Globus pallidus (tissue), 1 donor: ENCODE measurements around the gene RPS2.
"Not testable (repeated sequence)": the region's sequence is repeated elsewhere in the genome, so short reads cannot be mapped to it uniquely, and the experiment has no call there.

Source experiments
- DNase-seq: peaks from one replicate; pipeline ENCODE4 v3.0.0-alpha.2; 2015; ENCODE audit warnings: low spot score

Gene RPS2

DNA sequence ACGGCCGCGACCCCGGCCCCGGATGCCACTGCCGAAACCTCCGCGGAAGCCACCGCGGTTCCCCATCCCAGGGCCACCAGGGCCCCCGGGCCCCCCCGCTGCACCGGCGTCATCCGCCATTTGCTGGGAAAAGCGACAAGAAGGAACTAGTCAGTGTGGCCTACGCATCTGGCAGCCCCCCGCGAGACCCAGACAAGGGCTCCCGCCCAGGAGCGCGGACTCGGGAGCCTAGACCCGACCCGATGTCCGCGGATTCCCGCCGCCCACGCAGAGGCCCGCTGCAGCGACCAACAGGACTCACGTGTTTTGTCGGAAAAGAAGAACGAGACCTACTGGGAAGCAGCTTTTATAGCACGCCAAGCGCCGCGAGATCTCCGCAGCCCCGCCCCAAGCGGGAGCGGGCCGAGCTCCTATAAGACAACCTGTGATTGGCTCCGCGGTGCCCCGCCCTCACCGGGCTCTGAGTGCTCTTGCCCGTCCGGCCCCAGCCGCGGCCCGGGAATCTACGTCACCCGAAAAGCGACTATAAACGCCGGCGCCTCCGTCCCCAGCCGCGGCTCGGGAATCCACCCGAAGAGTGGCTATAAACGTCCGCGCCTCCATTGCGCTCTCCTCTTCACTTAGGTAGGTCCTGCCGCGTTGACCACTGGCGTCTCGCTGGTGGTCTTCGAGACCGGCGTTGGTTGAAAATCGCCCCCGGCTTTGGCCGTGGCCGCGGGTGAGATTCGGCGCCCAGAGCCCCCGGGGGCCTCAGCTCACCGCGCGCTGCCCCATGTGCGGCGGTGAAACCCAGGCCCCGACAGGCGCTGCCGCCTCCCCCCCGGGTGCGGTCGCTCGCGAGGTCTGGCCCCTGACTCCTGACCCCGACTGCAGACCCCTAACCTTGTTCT lies at the start of gene RPS2:
Gene RPS2, minus strand, starts transcription at position 321 of the 890 bp plus-strand sequence. Its CDS starts 201 bp downstream, at position 120.
- DNase-seq = peak; percentile 98

DNA sequence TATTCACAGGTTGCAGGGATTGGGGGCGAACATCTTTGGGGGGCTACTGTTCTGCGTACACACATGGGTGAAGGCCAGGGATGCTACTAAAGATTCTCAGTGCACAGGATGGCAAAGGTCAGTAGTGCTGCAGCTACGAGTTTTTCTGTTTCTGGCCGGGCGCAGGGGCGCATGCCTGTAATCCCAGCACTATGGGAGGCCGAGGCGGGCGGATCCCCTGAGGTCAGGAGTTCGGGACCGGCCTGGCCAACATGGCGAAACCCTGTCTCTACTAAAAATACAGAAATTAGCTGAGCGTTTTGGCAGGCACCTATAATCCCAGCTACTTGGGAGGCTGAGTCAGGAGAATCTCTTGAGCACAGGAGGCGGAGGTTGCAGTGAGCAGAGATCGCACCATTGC lies 48.9 kb upstream of the RPS2 start:
- no peak for DNase-seq

DNA sequence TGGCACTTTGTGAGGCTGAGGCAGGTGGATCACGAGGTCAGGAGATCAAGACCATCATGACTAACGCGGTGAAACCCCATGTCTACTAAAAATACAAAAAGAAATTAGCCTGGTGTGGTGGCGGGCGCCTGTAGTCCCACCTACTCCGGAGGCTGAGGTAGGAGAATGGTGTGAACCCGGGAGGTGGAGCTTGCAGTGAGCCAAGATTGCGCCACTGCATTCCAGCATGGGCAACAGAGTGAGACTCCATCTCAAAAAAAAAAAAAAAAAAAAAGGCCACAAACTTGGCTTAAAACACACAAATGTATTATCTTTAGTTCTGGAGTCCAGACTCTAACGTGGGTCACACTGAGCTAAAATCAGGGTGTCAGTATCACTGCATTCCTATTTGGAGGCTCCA lies 47.1 kb upstream of the RPS2 start:
- DNase-seq = not testable (repeated sequence)

DNA sequence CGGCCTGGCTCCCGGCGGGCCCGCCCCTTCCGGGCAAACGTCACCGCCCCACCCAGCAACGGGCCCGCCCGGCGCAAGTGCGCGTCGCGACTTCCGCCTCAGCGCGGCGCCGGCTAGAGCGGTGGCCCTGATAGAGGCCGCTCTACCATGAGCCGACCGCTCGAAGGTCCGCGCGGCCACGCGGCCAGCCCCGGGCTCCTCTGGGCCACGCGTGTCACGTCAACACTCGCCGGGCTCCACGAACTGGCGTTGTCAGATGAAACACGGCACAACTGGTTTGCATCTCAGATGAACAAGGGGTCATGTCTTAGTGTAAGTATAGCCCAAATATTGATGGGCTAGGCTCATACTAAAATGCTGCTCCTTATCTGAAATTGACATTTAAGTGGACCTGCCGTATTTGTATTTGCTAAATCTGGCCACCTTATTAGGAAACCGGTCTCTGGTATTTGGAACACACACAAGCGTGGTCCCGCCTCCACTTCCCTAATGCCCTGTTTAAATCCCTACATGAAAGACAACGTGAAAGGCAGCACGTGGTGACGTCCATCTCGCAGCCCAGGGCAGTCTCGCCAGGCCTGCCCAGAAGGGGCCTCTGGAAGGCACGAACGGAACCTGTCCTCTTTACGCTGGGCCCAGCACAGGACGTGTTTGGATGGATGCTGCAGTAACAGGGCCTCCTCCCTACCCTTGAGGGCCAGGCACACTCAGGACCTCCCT lies 45.3 kb upstream of the RPS2 start, which contains the start of gene ZNF598:
Gene ZNF598, minus strand, starts transcription at position 31 of the 720 bp plus-strand sequence.
- DNase-seq = peak; percentile 88

GRCh38 chr16:2009164-2009711 lies 44.6 kb upstream of the RPS2 start:
- no peak for DNase-seq

- DNase-seq = no peak
These were observed 44.1 kb upstream of the RPS2 start for GRCh38 chr16:2008631-2009163.

DNA sequence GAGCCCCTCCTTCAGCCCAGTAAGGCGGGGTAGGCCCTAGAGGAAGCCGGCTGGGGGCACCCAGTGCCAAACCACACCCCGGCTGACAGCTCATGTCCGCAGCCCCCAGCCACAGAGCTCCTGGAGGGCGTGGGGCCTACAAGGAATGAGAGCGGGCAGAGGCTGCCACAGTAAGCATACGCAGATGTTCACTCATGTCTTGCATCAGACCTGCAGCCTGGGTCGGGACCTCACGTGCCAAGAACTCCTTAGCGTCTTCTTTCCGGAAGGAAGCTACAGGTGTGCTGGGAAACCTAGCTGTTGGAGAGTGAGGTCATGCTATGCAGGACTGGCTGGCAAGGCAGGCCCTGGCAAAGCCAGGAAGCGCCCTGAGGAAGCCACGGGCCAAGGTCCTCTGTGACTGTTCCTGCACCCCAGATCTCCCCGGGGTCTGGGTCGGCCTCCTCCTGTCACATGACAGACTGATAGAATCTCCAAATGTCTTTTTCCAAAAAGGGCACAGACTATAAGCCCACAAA lies 43.4 kb upstream of the RPS2 start:
- no peak for DNase-seq

DNA sequence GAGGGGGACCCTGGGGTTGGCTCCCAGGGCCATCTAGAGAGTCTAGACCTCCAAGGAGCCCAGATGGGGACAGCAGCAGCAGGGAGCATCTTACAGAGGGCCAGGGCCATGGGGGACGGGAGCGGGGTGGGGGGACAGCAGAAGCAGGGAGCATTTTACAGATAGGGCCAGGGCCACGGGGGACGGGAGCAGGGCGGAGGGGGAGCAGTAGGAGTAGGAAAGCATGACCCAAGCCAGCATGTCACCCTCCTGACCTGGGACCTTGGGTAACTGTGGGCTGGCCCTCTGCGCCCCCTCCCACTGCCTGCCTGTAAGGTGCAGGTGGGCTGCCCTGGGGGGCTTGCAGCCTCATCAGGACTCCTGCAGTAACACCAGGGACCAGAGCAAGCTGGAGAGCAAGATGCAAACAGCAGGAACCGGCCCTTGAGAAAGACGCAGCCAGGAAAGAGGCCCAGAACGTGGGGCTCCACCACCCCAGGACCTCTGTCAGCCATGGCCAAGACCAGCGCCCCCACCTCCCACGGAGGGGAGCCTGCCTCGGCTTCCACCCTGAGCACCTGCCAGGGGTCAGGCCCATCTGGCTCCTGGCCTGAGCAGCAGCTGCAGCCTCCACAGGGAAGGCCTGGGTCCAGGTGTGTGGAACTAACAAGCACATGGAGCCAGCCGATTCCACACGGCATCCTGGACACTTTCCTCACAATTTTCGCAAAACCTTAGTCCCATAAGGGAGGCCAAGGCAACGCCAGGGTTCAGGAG lies 42.6 kb upstream of the RPS2 start:
- no peak for DNase-seq

DNA sequence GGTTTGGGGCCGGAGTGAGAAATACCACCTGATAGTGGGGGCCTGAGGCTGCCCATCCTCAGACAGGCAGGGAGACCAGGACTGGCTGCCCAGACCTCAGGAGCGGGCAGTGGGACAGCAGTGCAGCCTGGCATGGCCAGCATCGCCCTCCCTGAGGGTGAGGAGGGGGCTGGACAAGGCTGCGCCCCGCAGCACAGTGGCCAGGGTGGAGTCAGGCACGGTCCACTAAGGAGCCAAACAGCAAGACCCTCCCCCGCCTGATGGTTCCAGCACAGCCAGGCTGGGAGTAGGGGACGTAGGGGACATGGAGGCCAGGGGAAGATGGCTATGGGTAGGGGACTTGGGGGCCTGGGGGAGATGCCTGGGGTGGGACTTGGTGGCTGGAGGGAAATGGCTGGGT lies 41.7 kb upstream of the RPS2 start:
- DNase-seq = no peak

DNA sequence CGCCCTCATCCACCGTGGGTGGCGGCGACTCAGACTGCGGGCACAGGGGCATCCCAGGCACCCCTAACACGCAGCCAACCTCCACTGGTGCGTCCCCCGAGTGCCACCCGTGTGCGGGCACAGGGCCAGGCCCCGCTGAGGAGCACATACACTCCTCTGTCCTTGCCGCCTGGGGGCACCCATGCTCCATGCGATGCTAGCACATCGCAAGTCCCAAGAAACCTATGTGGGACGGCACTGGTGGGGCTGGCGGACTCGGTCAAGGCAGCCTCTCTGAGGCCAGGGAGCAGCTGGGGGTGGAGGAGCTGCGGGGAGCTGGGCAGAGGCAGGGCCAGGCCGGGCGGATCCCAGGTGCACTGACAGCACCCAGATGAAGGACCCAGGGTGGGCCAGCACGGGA lies 41.0 kb upstream of the RPS2 start:
- DNase-seq = no peak

- DNase-seq = no peak
These were observed 40.3 kb upstream of the RPS2 start for GRCh38 chr16:2004795-2005517.

- peak; percentile 69 for DNase-seq
These were observed 39.4 kb upstream of the RPS2 start for GRCh38 chr16:2003827-2004641.

DNA sequence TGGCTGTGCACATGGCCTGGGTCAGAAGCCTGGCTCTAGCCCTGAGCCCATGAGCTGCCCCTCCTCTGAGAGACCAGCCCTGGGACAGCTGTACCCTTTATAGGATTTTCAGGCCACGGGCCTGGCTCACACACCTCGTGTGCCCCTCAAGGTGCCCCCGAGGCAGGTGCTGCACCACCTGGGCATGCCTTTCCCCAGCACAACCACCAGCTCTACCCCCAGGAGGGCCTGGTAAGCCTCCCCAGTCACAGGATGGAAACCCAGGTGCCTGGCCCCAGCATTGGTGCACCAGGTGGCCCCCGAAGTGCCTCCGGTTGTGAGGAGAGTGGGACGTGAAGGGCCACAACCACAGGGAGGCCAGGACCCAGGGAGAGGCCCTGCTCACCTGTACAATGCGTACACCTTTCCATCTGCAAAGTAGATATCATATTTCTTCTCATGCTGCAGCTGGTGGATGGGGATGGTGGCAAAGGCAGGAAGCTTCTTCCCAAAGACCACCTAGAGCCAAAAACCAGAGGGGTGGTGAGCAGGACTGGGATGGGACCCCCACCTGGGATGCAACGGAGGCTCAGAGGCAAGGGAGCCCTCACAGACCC lies 38.7 kb upstream of the RPS2 start:
- no peak for DNase-seq

DNA sequence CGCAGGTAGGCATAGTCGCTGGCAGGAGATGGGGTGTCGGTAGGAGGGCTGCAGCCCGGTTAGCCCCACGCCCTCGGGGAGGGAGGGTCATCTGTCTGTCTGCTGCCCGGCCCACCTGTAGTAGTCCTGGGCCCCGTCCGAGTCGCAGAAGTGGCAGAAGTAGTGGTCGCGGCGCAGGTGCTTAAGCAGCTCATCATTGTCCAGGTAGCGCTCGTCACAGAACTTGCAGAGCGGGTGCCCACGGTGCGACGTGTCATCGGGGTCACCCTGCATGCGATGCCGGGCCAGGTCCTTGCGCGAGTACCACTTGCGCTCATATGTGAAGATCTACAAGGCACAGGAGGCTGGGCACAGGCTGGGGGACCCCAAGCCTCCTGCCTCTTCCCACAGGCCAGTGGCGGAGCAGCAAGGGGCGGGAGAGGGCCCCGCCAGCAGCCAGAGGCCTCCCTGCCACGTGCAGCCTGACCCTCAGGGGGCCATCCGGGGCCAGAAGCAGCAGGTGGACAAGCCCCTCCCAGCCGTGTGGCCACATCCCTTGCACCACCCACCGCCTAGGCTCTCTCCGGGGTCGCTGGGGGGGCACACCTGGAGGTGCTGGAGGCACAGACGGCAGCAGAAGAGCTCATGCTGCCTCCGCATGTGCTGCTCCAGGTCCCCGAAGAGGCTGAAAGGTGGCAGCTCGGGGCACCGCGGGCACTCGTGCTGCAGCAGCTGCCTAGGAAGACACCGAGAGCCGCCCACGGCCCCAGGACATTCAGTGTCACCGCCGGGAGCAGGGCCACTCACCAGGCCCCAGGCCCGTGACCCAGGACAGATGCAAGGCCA lies 38.0 kb upstream of the RPS2 start:
- no peak for DNase-seq

DNA sequence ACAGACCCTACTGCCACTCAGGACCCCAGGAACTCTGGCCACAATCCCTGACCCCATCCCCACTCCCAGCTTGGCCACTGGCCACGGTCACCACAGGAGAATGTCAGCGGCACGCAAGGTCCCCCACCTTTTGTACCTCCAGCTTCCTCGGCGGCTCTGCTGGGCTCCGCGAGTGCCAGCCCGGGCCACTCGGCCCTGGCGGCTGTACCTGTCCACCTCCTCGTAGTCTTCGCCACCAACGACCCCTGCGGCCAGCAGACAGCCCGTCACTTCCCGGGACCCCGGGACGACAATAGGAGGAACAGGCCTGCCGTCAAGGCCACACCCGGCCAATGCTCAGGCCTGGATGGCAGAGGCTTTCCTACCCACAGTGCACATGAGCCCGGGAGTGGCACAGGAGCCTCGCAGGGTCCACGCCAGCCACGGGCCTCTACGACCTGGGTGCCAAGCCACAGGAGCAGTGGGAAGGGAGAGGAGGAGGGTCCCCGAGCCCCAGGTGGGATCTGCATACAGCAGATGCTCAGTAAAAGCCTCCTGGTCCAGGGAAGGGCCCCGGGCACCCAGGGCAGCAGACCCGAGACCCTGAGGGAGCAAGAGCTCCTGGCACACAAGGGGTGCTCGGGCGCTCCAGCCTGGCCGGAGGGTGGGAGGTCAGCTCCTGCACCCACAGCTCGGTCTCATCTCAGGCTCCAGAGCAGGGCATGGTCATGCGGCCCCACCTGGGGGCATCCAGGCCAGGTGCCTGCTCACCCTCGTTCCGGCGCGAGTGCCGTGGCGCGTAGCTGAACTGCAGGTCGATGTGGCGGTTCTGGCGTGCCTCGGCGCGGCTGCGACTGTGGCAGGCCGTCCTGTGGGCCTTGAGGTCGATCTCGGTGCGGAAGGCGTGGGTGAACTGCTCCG lies 37.1 kb upstream of the RPS2 start:
- no peak for DNase-seq

GRCh38 chr16:2001035-2001434 lies 36.4 kb upstream of the RPS2 start:
- no peak for DNase-seq

- DNase-seq = no peak
These were observed 35.4 kb upstream of the RPS2 start for GRCh38 chr16:1999866-2000514.
